ENCODE results near the gene AGBL4.
"Not testable (repeated sequence)": the region's sequence is repeated elsewhere in the genome, so short reads cannot be mapped to it uniquely, and the experiment has no call there.

AGBL4 gene

GRCh38 chr1:49297783-49298182, 726.0 kb downstream of the AGBL4 start:
- no peak for DNase-seq

GRCh38 chr1:49294539-49294938, 729.2 kb downstream of the AGBL4 start:
- DNase-seq, result no peak

- DNase-seq, result no peak
Measured at GRCh38 chr1:49293016-49293415, 730.7 kb downstream of the AGBL4 start.

GRCh38 chr1:49257211-49258049, 766.3 kb downstream of the AGBL4 start:
- not testable (repeated sequence) for DNase-seq

- no peak for DNase-seq
Measured at GRCh38 chr1:49252917-49253316, 770.8 kb downstream of the AGBL4 start.

GRCh38 chr1:49251019-49251784, 772.6 kb downstream of the AGBL4 start:
- DNase-seq, result no peak

GRCh38 chr1:49240709-49241221, 783.0 kb downstream of the AGBL4 start:
- DNase-seq, result no peak

GRCh38 chr1:49234988-49235387, 788.8 kb downstream of the AGBL4 start:
- no peak for DNase-seq

GRCh38 chr1:49229555-49229954, 794.2 kb downstream of the AGBL4 start:
- no peak for DNase-seq

GRCh38 chr1:49226758-49227157, 797.0 kb downstream of the AGBL4 start:
- DNase-seq, result no peak

- no peak for DNase-seq
Measured at GRCh38 chr1:49225464-49225863, 798.3 kb downstream of the AGBL4 start.

- no peak for DNase-seq
Measured at GRCh38 chr1:49213301-49213700, 810.5 kb downstream of the AGBL4 start.

GRCh38 chr1:49208712-49209111, 815.0 kb downstream of the AGBL4 start:
- DNase-seq, result no peak

GRCh38 chr1:49204720-49205119, 819.0 kb downstream of the AGBL4 start:
- no peak for DNase-seq

- no peak for DNase-seq
Measured at GRCh38 chr1:49200738-49201137, 823.0 kb downstream of the AGBL4 start.

- no peak for DNase-seq
Measured at GRCh38 chr1:49199564-49199963, 824.2 kb downstream of the AGBL4 start.

GRCh38 chr1:49197081-49197480, 826.7 kb downstream of the AGBL4 start:
- DNase-seq, result no peak

- no peak for DNase-seq
Measured at GRCh38 chr1:49190138-49190537, 833.6 kb downstream of the AGBL4 start.

GRCh38 chr1:49187056-49187455, 836.7 kb downstream of the AGBL4 start:
- no peak for DNase-seq

GRCh38 chr1:49185450-49185980, 838.2 kb downstream of the AGBL4 start:
- DNase-seq, result no peak

- no peak for DNase-seq
Measured at GRCh38 chr1:49183489-49183888, 840.3 kb downstream of the AGBL4 start.

GRCh38 chr1:49181033-49181432, 842.7 kb downstream of the AGBL4 start:
- DNase-seq, result no peak

GRCh38 chr1:49171941-49172593, 851.7 kb downstream of the AGBL4 start:
- DNase-seq, result no peak

Measured in stimulated activated CD8-positive, alpha-beta memory T cell treated with anti-CD3 and anti-CD28 coated beads, Interleukin-4, amount 100 ng/mL, for 48 hours (primary cell).